H1 (cell line): ENCODE measurements around the gene MRPL36. TPM values are rescaled to one million over a fixed set of nuclear protein-coding genes. Genes with fewer than 3 reads are reported as not detected.

Experiments
- CTCF ChIA-PET: fragments of 300-600 bp; sonication (Branson Sonifier 250); formaldehyde crosslinking; loops from one replicate; lab custom pipeline; 2021; ENCODE audit not compliant: partially characterized antibody; lab: Charles Lee
- POLR2A ChIA-PET: fragments of 300-600 bp; sonication (Branson Sonifier 250); formaldehyde crosslinking; loops from one replicate; lab custom pipeline; 2021; ENCODE audit warnings: inconsistent platforms; ENCODE audit not compliant: partially characterized antibody; lab: Charles Lee
- DNase-seq, 2 experiments: peaks; one replicate each; pipeline versions ENCODE4 v3.0.0 to v3.0.0-alpha.2; 2010 to 2022; ENCODE audit warnings: low spot score in 2 of 2, low read depth in 1 of 2, mixed read lengths in 1 of 2
- FAIRE-seq: peaks from 2 replicates; lab custom pipeline; 2011; peaks lifted over from hg19 to GRCh38; lab: Jason Lieb, UNC
- H2AFZ ChIP-seq: 2 replicates; pipeline ENCODE4 v1.8.1; 2012; ENCODE audit warnings: low read length, inconsistent platforms
- H2AK5ac ChIP-seq: 2 replicates; pipeline ENCODE4 v1.6.1; 2013; ENCODE audit warnings: low read depth, low read length
- H2BK120ac ChIP-seq: replicated peaks from 2 replicates; pipeline ENCODE3; 2013; ENCODE audit warnings: low read depth, low read length, inconsistent platforms
- H2BK12ac ChIP-seq: 2 replicates; pipeline ENCODE4 v1.6.1; 2013; ENCODE audit warnings: low read depth, low read length
- H2BK15ac ChIP-seq: 2 replicates; pipeline ENCODE4 v1.6.1; 2013; ENCODE audit warnings: low read length
- H2BK20ac ChIP-seq: 2 replicates; pipeline ENCODE4 v1.6.1; 2013; ENCODE audit warnings: low read length
- H2BK5ac ChIP-seq: 2 replicates; pipeline ENCODE4 v1.6.1; 2013; ENCODE audit warnings: low read depth, low read length
- H3K14ac ChIP-seq: 2 replicates; pipeline ENCODE4 v1.6.1; 2013; ENCODE audit warnings: inconsistent platforms; ENCODE audit not compliant: insufficient read length
- H3K18ac ChIP-seq: 2 replicates; pipeline ENCODE4 v1.6.1; 2013; ENCODE audit warnings: low read length; ENCODE audit errors: extremely low read depth
- H3K23ac ChIP-seq: 2 replicates; pipeline ENCODE4 v1.6.1; 2013; ENCODE audit warnings: inconsistent platforms; ENCODE audit not compliant: insufficient read length
- H3K23me2 ChIP-seq: 2 replicates; pipeline ENCODE4 v1.6.1; 2013; ENCODE audit warnings: low read depth, low read length
- H3K27ac ChIP-seq: 2 replicates; pipeline ENCODE4 v1.6.1; 2011; ENCODE audit warnings: low read depth, low read length, inconsistent platforms
- H3K27me3 ChIP-seq, 4 experiments: replicated peaks in 1 of 4; 1 replicate in 1 of 4; 2 replicates in 3 of 4; pipeline versions ENCODE4 v1.6.1 to v1.8.1; 2011 to 2013; ENCODE audit warnings: low read length in 3 of 4, mild to moderate bottlenecking in 3 of 4, inconsistent platforms in 2 of 4, mixed read lengths in 2 of 4, moderate library complexity in 1 of 4; ENCODE audit not compliant: control insufficient read depth in 3 of 4, insufficient read depth in 3 of 4; ENCODE audit errors: extremely low read depth in 1 of 4
- H3K36me3 ChIP-seq, 4 experiments: 2 replicates each; pipeline versions ENCODE4 v1.6.1 to v1.8.1; 2011 to 2013; ENCODE audit warnings: mild to moderate bottlenecking in 4 of 4, low read length in 3 of 4, moderate library complexity in 2 of 4, control low read depth in 1 of 4, inconsistent platforms in 1 of 4; ENCODE audit not compliant: insufficient read depth in 4 of 4, control insufficient read depth in 2 of 4
- H3K4ac ChIP-seq: replicated peaks from 2 replicates; pipeline ENCODE3; 2013; ENCODE audit warnings: low read length, low read depth, mixed read lengths, inconsistent platforms; ENCODE audit not compliant: insufficient read length
- H3K4me1 ChIP-seq, 4 experiments: replicated peaks in 1 of 4; 1 replicate in 1 of 4; 2 replicates in 3 of 4; pipeline versions ENCODE4 v1.6.1 to v1.8.1; 2011 to 2013; ENCODE audit warnings: low read length in 3 of 4, inconsistent platforms in 2 of 4, mixed read lengths in 1 of 4; ENCODE audit not compliant: insufficient read depth in 4 of 4, control insufficient read depth in 3 of 4
- H3K4me2 ChIP-seq, 2 experiments: 2 replicates each; pipeline versions ENCODE4 v1.6.1 to v1.8.1; 2011 to 2013; ENCODE audit warnings: low read depth in 2 of 2, low read length in 2 of 2, control low read depth in 1 of 2, inconsistent platforms in 1 of 2, mild to moderate bottlenecking in 1 of 2; ENCODE audit not compliant: insufficient read depth in 1 of 2
- H3K4me3 ChIP-seq, 4 experiments: fragments of 200-600, 300-600 bp in 1 of 4; sonication (generic), shearing (Covaris generic), sonication (Bioruptor Twin) in 1 of 4; 2 replicates each; pipeline versions ENCODE4 v1.5.1 to v1.8.1; 2011 to 2016; ENCODE audit warnings: low read length in 4 of 4, low read depth in 3 of 4, control low read depth in 2 of 4, inconsistent platforms in 2 of 4, mild to moderate bottlenecking in 2 of 4, mixed read lengths in 1 of 4, moderate library complexity in 1 of 4; ENCODE audit not compliant: insufficient read depth in 2 of 4; ENCODE audit errors: extremely low read depth in 1 of 4
- H3K56ac ChIP-seq: replicated peaks from 2 replicates; pipeline ENCODE3; 2013; ENCODE audit warnings: low read depth, mild to moderate bottlenecking, mixed read lengths, low read length, inconsistent platforms; ENCODE audit not compliant: insufficient read length
- H3K79me1 ChIP-seq: 2 replicates; pipeline ENCODE4 v1.6.1; 2013; ENCODE audit warnings: low read depth, low read length, control low read depth
- H3K79me2 ChIP-seq, 2 experiments: 2 replicates each; pipeline versions ENCODE4 v1.6.1 to v1.8.1; 2012 to 2013; ENCODE audit warnings: low read length in 2 of 2, mild to moderate bottlenecking in 2 of 2, inconsistent platforms in 1 of 2; ENCODE audit not compliant: insufficient read depth in 2 of 2, control insufficient read depth in 1 of 2
- H3K9ac ChIP-seq, 4 experiments: replicated peaks in 1 of 4; 1 replicate in 1 of 4; 2 replicates in 3 of 4; pipeline versions ENCODE4 v1.6.1 to v1.8.1; 2011 to 2013; ENCODE audit warnings: low read depth in 3 of 4, low read length in 3 of 4, control low read depth in 2 of 4, mild to moderate bottlenecking in 2 of 4, moderate library complexity in 2 of 4, inconsistent platforms in 1 of 4; ENCODE audit errors: extremely low read depth in 1 of 4
- H3K9me3 ChIP-seq, 2 experiments: 2 replicates each; pipeline versions ENCODE4 v1.6.1 to v1.8.1; 2012 to 2013; ENCODE audit warnings: mild to moderate bottlenecking in 2 of 2, moderate library complexity in 2 of 2, control low read depth in 1 of 2, inconsistent platforms in 1 of 2, low read depth in 1 of 2, low read length in 1 of 2, mixed read lengths in 1 of 2; ENCODE audit not compliant: insufficient read depth in 2 of 2
- H4K20me1 ChIP-seq, 2 experiments: replicated peaks in 1 of 2; 2 replicates each; pipeline versions ENCODE3 to v1.8.1; 2011 to 2013; ENCODE audit warnings: inconsistent platforms in 2 of 2, low read length in 2 of 2, mild to moderate bottlenecking in 1 of 2; ENCODE audit not compliant: insufficient read depth in 2 of 2, control insufficient read depth in 1 of 2
- H4K5ac ChIP-seq: 2 replicates; pipeline ENCODE4 v1.6.1; 2013; ENCODE audit warnings: low read length, low read depth, mixed read lengths, inconsistent platforms; ENCODE audit not compliant: insufficient read length
- H4K8ac ChIP-seq: 2 replicates; pipeline ENCODE4 v1.8.0; 2013; ENCODE audit warnings: mild to moderate bottlenecking, moderate library complexity, low read length, inconsistent platforms; ENCODE audit not compliant: insufficient read depth; ENCODE audit errors: extremely low read depth
- H4K91ac ChIP-seq: replicated peaks from 2 replicates; pipeline ENCODE3; 2013; ENCODE audit warnings: low read length, mixed read lengths, inconsistent platforms; ENCODE audit not compliant: insufficient read length
- ATF2 ChIP-seq: IDR thresholded peaks from 2 replicates; pipeline ENCODE4 v1.6.1; 2012; ENCODE audit warnings: low read length, inconsistent platforms
- CEBPB ChIP-seq: IDR thresholded peaks from 2 replicates; pipeline ENCODE4 v1.6.1; 2012; ENCODE audit warnings: low read depth, low read length
- MAX ChIP-seq: IDR thresholded peaks from 2 replicates; pipeline ENCODE4 v1.6.1; 2012; ENCODE audit warnings: inconsistent platforms
- RFX5 ChIP-seq: IDR thresholded peaks from 2 replicates; pipeline ENCODE4 v1.6.1; 2011; ENCODE audit warnings: low read depth, low read length, improper control_type of control experiment, borderline replicate concordance
- SIRT6 ChIP-seq: IDR thresholded peaks from one replicate; pipeline ENCODE4 v1.7.1; 2012; ENCODE audit warnings: low read length, inconsistent platforms
- TCF12 ChIP-seq: IDR thresholded peaks from 2 replicates; pipeline ENCODE4 v1.6.1; 2011; ENCODE audit warnings: low read depth, mild to moderate bottlenecking, low read length
- USF2 ChIP-seq: IDR thresholded peaks from 2 replicates; pipeline ENCODE4 v1.6.1; 2011; ENCODE audit warnings: low read length, improper control_type of control experiment
- ZNF274 ChIP-seq: IDR thresholded peaks from 2 replicates; pipeline ENCODE4 v1.7.0; 2012; ENCODE audit warnings: low read length, borderline replicate concordance; ENCODE audit errors: extremely low read depth
- WGBS, 2 experiments: shearing (Covaris generic) in 1 of 2; methylation state at CpG; one replicate each; pipeline versions ENCODE4 v1.1.6 to v1.1.7; 2013 to 2015; ENCODE audit warnings: low lambda C conversion rate in 2 of 2, mixed read lengths in 2 of 2, inconsistent platforms in 1 of 2, low coverage in 1 of 2, missing lambda C conversion rate in 1 of 2; ENCODE audit not compliant: insufficient replicate concordance in 2 of 2, insufficient coverage in 1 of 2, insufficient read length in 1 of 2; ENCODE audit errors: extremely low coverage in 1 of 2, missing lambda C conversion rate in 1 of 2; 5-methylcytosine and 5-hydroxymethylcytosine counted together
- polyA plus RNA-seq, 7 experiments: library from polyadenylated mRNA; depleted of rRNA in 3 of 7; stranded (reverse) in 5 of 7; unstranded in 2 of 7; fragments of >200 nt in 5 of 7; fragments of 200-250 nt in 2 of 7; gene quantifications; 1 replicate in 5 of 7; 2 replicates in 1 of 7; 4 replicates in 1 of 7; pipeline versions ENCODE4 v1.2.1 to v1.2.3, GENCODE V29; 2011 to 2013; ENCODE audit warnings: missing spikeins in 2 of 7, mixed read lengths in 2 of 7
- total RNA-seq: library from RNA; stranded (reverse); fragmentation: NEBNext Ultra II Directional; extraction: Animal tissue kit (Norgen Biotek cat#: 25700); gene quantifications from 2 replicates; pipeline ENCODE4 v1.2.1, GENCODE V29; 2021

Gene MRPL36
- total and polyA plus RNA-seq, 2 of the 8 experiments (the other 6 are each of a cell fraction or from before 2014, with no cell fraction given), result 56.3 to 81.5 TPM

- Histone ChIP-seq H2BK12ac (no peak overlapping the region), H3K9me3 (no peaks in the 10 kb centered on the region), H2AK5ac (no peak overlapping the region), H2BK5ac (no peak overlapping the region), H3K4ac (no peak overlapping the region), H3K27me3 (no peaks in the 10 kb centered on the region), H3K23ac (no peak overlapping the region), H3K9ac (no peak overlapping the region), H4K5ac (no peak overlapping the region), H3K4me2 (no peak overlapping the region), H3K4me3 (no peak overlapping the region), H3K56ac (no peak overlapping the region), H3K18ac (no peak overlapping the region; the same call in 1 of the 2 replicates), H3K23me2 (no peaks in the 10 kb centered on the region), H3K4me1 (peaks cover 3 to 21% (median 4%) of the 10 kb centered on the region in 4 experiments), H4K91ac (no peak overlapping the region), H3K36me3 (no peaks in the 10 kb centered on the region), H3K14ac (no peak overlapping the region), H2BK15ac (no peak overlapping the region), H2BK120ac (no peak overlapping the region), H3K27ac (no peak overlapping the region), H3K79me2 (no peaks in the 10 kb centered on the region), H4K8ac (no peak overlapping the region), H3K79me1 (no peaks in the 10 kb centered on the region), H2BK20ac (no peak overlapping the region), H2AFZ (no peak overlapping the region), H4K20me1 (no peaks in the 10 kb centered on the region)
- FAIRE-seq (no peak), DNase-seq (no peak)
- WGBS, 2 experiments, result 92% methylated on average over 13 of the region's 13 CpGs; no CpG with 5 or more reads in 1 of the 2 experiments
- ChIA-PET CTCF (no interaction called here), POLR2A (no interaction called here)
- TF ChIP-seq SIRT6 (no peak), MAX (no peak), TCF12 (no peak), ATF2 (no peak), ZNF274 (no peak), RFX5 (no peak), CEBPB (no peak), USF2 (no peak)
Measured at GRCh38 chr5:1835431-1835830, 35.8 kb upstream of the MRPL36 start.
